ENCODE results near the gene SAMD11.
"Not testable (repeated sequence)": the region's sequence is repeated elsewhere in the genome, so short reads cannot be mapped to it uniquely, and the experiment has no call there.

Gene SAMD11

GRCh38 chr1:946811-947210 lies 23.1 kb downstream of the SAMD11 start:
- not testable (repeated sequence) for DNase-seq (ENCODE audit: low spot score)

DNA sequence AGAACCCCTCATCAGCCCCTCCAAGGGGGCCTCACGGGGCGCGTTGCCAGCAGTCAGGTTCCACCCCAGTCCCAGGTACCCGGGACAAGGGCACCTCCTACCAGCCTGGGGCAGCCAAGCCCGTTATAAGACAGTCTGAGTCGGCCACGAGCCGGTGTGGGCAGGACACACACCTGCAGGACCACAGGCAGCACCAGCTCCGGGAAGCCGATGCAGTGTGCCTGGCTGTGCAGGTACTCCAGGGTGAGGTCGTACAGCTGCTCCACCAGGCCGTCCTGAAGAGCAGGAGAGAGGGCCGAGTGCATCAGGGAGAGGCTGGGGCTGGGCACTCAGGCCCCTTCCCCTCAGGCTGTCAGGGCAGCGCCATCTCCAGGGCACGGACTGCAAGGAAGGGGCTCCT lies 24.2 kb downstream of the SAMD11 start:
- DNase-seq (ENCODE audit: low spot score): no peak

GRCh38 chr1:950268-950667 lies 26.5 kb downstream of the SAMD11 start:
- DNase-seq (ENCODE audit: low spot score): no peak

GRCh38 chr1:950881-951280 lies 27.2 kb downstream of the SAMD11 start:
- DNase-seq (ENCODE audit: low spot score): no peak

- no peak for DNase-seq (ENCODE audit: low spot score)
These were observed 27.6 kb downstream of the SAMD11 start for GRCh38 chr1:951364-951763.

- DNase-seq (ENCODE audit: low spot score): no peak
These were observed 28.5 kb downstream of the SAMD11 start for GRCh38 chr1:952201-952600.

DNA sequence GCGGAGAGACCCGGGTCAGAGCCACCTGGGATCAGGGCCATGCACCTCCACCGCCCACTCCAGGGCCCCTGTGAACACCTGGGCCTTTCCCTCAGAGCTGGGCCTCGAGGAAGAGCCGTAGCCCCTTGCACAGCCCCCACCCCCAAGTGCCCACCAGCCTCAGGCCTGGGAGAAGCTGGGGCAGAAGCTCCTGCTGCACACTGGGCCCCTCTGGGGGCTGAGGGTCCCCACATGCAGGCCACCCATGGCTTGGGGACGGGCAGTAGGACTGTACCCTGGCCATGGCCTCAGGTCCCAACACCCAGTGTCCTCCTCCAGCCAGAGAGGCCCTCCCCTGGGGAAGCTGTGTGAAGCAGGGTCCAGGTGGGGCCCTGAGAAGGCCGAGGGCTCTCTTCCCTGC lies 28.9 kb downstream of the SAMD11 start:
- DNase-seq (ENCODE audit: low spot score): no peak

- DNase-seq (ENCODE audit: low spot score): no peak
These were observed 30.0 kb downstream of the SAMD11 start for GRCh38 chr1:953524-954320.

- DNase-seq (ENCODE audit: low spot score): no peak
These were observed 31.2 kb downstream of the SAMD11 start for GRCh38 chr1:954927-955326.

GRCh38 chr1:955474-955873 lies 31.8 kb downstream of the SAMD11 start:
- DNase-seq (ENCODE audit: low spot score): no peak

- DNase-seq (ENCODE audit: low spot score): no peak
These were observed 32.9 kb downstream of the SAMD11 start for GRCh38 chr1:956636-957035.

- peak; percentile 97 for DNase-seq (ENCODE audit: low spot score)
These were observed 35.4 kb downstream of the SAMD11 start, which contains the start of gene NOC2L for GRCh38 chr1:958823-959730. NOC2L (minus strand) TSS chr1:959256; CDS start chr1:959240, 16 bp downstream.

GRCh38 chr1:959731-960362 lies 36.1 kb downstream of the SAMD11 start:
- no peak for DNase-seq (ENCODE audit: low spot score)

DNA sequence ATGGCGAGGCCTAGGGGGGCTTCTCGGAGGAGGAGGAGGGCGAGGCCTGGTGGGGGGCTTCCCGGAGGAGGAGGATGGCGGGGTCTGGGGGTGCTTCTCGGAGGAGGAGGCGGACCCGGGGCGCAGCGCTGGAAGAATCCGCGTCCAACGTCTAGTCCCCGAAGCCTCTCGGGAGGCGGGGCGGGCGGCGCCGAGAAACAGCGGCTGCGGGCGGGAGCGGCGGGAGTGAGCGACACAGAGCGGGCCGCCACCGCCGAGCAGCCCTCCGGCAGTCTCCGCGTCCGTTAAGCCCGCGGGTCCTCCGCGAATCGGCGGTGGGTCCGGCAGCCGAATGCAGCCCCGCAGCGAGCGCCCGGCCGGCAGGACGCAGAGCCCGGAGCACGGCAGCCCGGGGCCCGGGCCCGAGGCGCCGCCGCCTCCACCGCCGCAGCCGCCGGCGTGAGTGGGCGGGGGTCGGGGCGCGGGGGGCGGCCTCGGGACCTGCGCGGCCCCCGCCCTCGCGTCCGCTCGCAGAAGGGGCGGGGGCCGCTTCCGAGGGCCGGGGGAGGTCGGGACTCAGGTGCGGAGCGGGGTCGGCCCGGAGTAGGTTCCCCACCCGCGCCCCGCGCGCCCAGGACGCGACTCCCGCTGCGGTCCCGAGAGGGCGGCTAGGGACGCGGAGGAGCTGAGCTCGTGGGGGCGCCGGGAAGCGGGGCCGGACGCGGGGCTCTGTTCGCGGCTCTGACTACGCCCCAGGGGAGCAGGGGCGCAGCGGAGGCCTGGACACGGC lies 36.8 kb downstream of the SAMD11 start, which contains the start of gene KLHL17:
KLHL17 (plus strand) TSS at position 222 of the 769 bp plus-strand sequence; CDS start at position 332, 110 bp downstream.
- peak; percentile 81 for DNase-seq (ENCODE audit: low spot score)

- DNase-seq (ENCODE audit: low spot score): no peak
These were observed 37.5 kb downstream of the SAMD11 start for GRCh38 chr1:961132-961669.

GRCh38 chr1:962381-963300 lies 38.9 kb downstream of the SAMD11 start:
- DNase-seq (ENCODE audit: low spot score): no peak

GRCh38 chr1:963301-963651 lies 39.6 kb downstream of the SAMD11 start:
- DNase-seq (ENCODE audit: low spot score): no peak

DNA sequence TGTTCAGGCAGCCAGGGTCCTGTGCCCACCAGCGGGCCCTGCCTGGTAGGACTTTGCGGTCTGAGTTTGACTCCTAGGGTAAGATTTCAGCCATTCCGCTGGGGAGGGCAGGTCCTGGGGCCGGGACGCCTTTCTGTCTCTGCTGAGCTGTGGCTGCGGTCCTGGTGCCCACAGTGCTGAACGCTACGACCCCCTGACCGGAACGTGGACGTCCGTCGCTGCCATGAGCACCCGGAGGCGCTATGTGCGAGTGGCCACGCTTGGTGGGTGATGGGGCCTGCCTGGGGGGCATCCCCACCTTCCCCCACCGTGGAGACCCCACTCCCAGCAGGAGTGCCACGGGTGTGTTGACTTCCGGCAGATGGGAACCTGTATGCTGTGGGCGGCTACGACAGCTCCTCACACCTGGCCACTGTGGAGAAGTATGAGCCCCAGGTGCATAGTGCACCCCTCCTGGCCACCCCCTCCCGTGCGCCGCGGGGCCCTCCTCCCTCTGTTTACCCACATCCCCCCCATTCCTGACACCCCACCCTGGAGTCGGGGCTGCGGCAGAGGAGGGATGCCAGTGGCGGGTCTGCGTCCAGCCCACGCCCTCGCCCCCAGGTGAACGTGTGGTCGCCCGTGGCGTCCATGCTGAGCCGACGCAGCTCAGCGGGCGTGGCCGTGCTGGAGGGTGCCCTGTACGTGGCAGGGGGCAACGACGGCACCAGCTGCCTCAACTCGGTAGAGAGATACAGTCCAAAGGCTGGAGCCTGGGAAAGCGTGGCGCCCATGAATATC lies 40.2 kb downstream of the SAMD11 start:
- no peak for DNase-seq (ENCODE audit: low spot score)

DNA sequence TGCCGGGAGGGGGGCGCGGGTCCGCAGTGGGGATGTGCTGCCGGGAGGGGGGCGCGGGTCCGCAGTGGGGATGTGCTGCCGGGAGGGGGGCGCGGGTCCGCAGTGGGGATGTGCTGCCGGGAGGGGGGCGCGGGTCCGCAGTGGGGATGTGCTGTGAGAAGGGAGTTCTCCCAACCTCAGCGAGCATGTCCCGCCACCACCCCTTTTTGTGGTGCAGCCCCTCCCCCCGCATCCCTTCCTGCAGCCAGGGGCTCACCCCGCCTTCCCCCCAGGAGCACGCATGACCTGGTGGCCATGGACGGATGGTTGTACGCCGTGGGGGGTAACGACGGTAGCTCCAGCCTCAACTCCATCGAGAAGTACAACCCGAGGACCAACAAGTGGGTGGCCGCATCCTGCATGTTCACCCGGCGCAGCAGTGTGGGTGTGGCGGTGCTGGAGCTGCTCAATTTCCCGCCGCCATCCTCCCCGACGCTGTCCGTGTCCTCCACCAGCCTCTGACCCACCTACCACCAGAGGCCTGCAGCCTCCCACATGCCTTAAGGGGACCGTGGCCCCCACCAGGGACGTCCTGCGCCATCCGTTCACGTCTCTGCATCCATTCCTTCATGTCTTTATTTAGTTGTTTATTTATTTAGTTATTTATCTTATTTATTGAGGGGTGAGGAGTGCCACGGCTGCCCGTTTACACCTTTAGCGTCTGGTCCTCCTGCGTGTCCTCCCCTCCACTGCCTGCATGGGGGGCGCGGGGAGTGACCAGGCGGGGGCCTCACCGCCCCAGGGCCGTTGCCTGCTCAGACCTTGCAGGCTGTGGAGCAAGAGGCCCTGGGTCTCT lies 41.2 kb downstream of the SAMD11 start:
- no peak for DNase-seq (ENCODE audit: low spot score)
